Nephron progenitor cell (in vitro differentiated cells): ENCODE data around the gene HSPA13.

Experiments used
- DNase-seq: peaks from one replicate; pipeline ENCODE4 v3.0.0; 2021
- H3K27ac Mint-ChIP-seq: 2 replicates; pipeline ENCODE4 v1.8.0; 2021; ENCODE audit warnings: mild to moderate bottlenecking, moderate library complexity, mixed read lengths
- H3K27me3 Mint-ChIP-seq: 2 replicates; pipeline ENCODE4 v1.8.0; 2021; ENCODE audit warnings: mild to moderate bottlenecking, low read depth, mixed read lengths; ENCODE audit not compliant: poor library complexity
- H3K36me3 Mint-ChIP-seq: 2 replicates; pipeline ENCODE4 v1.8.0; 2021; ENCODE audit warnings: low read depth, mixed read lengths
- H3K4me1 Mint-ChIP-seq: 2 replicates; pipeline ENCODE4 v1.8.0; 2021; ENCODE audit warnings: mixed read lengths
- H3K4me3 Mint-ChIP-seq: 2 replicates; pipeline ENCODE4 v1.8.0; 2021; ENCODE audit warnings: mild to moderate bottlenecking, moderate library complexity, mixed read lengths
- H3K9me3 Mint-ChIP-seq: 2 replicates; pipeline ENCODE4 v1.8.0; 2021; ENCODE audit warnings: mild to moderate bottlenecking, moderate library complexity, mixed read lengths
- CTCF ChIP-seq: fragments of 200-600 bp; sonication (generic); IDR thresholded peaks from 2 replicates; pipeline ENCODE4 v1.5.0; 2021; ENCODE audit warnings: antibody characterized with exemption

HSPA13 gene

GRCh38 chr21:14376854-14377253, 6.1 kb downstream of the HSPA13 start:
- Mint-ChIP-seq H3K4me3 (no peak overlapping the region), H3K9me3 (no peaks in the 10 kb centered on the region), H3K4me1 (peaks cover 25% of the 10 kb centered on the region), H3K36me3 (peaks cover 68% of the 10 kb centered on the region), H3K27me3 (peaks cover 2% of the 10 kb centered on the region), H3K27ac (no peak overlapping the region)
- TF ChIP-seq CTCF, result no peak
- no peak for DNase-seq

GRCh38 chr21:14366998-14367397, 15.9 kb downstream of the HSPA13 start:
- Mint-ChIP-seq H3K27ac (no peak overlapping the region), H3K4me1 (no peaks in the 10 kb centered on the region), H3K4me3 (no peak overlapping the region), H3K36me3 (no peaks in the 10 kb centered on the region), H3K9me3 (no peaks in the 10 kb centered on the region), H3K27me3 (no peaks in the 10 kb centered on the region)
- no peak for TF ChIP-seq CTCF
- DNase-seq, result no peak

GRCh38 chr21:14361958-14362357, 21.0 kb downstream of the HSPA13 start:
- H3K9me3 Mint-ChIP-seq, result no peaks in the 10 kb centered on the region
- no peak for DNase-seq
- no peak overlapping the region for H3K4me3 Mint-ChIP-seq
- no peaks in the 10 kb centered on the region for H3K4me1 Mint-ChIP-seq
- no peak overlapping the region for H3K27ac Mint-ChIP-seq
- no peaks in the 10 kb centered on the region for H3K27me3 Mint-ChIP-seq
- H3K36me3 Mint-ChIP-seq, result no peaks in the 10 kb centered on the region
- TF ChIP-seq CTCF, result no peak

GRCh38 chr21:14358775-14359174, 24.2 kb downstream of the HSPA13 start:
- Mint-ChIP-seq H3K9me3 (no peaks in the 10 kb centered on the region), H3K27ac (no peak overlapping the region), H3K36me3 (no peaks in the 10 kb centered on the region), H3K4me1 (no peaks in the 10 kb centered on the region), H3K4me3 (no peak overlapping the region), H3K27me3 (no peaks in the 10 kb centered on the region)
- no peak for TF ChIP-seq CTCF
- DNase-seq, result no peak

GRCh38 chr21:14356746-14357145, 26.2 kb downstream of the HSPA13 start:
- no peak for DNase-seq
- Mint-ChIP-seq H3K27ac (no peak overlapping the region), H3K27me3 (no peaks in the 10 kb centered on the region), H3K4me3 (no peak overlapping the region), H3K36me3 (no peaks in the 10 kb centered on the region), H3K9me3 (no peaks in the 10 kb centered on the region), H3K4me1 (no peaks in the 10 kb centered on the region)
- TF ChIP-seq CTCF, result no peak

- H3K4me3 Mint-ChIP-seq, result no peak overlapping the region
- no peaks in the 10 kb centered on the region for H3K27me3 Mint-ChIP-seq
- TF ChIP-seq CTCF, result no peak
- H3K9me3 Mint-ChIP-seq, result no peaks in the 10 kb centered on the region
- no peaks in the 10 kb centered on the region for H3K4me1 Mint-ChIP-seq
- no peak for DNase-seq
- H3K36me3 Mint-ChIP-seq, result no peaks in the 10 kb centered on the region
- H3K27ac Mint-ChIP-seq, result no peak overlapping the region
These were observed 28.4 kb downstream of the HSPA13 start for GRCh38 chr21:14354515-14354914.
